ES-I3 (cell line): ENCODE results near the gene ERICH2.

ENCODE experiments used
- H3K36me3 ChIP-seq: 2 replicates; pipeline ENCODE4 v1.6.1; 2013; ENCODE audit warnings: mild to moderate bottlenecking, low read length, control low read depth, moderate library complexity; ENCODE audit not compliant: insufficient read depth
- H3K4me1 ChIP-seq: 2 replicates; pipeline ENCODE4 v1.6.1; 2013; ENCODE audit warnings: mild to moderate bottlenecking, control low read depth, low read length; ENCODE audit not compliant: insufficient read depth
- H3K9ac ChIP-seq: 2 replicates; pipeline ENCODE4 v1.6.1; 2013; ENCODE audit warnings: low read depth, mild to moderate bottlenecking, low read length, moderate library complexity
- H3K9me3 ChIP-seq: 2 replicates; pipeline ENCODE4 v1.6.1; 2013; ENCODE audit warnings: mild to moderate bottlenecking, low read length, moderate library complexity; ENCODE audit not compliant: control insufficient read depth, insufficient read depth

Gene ERICH2

DNA sequence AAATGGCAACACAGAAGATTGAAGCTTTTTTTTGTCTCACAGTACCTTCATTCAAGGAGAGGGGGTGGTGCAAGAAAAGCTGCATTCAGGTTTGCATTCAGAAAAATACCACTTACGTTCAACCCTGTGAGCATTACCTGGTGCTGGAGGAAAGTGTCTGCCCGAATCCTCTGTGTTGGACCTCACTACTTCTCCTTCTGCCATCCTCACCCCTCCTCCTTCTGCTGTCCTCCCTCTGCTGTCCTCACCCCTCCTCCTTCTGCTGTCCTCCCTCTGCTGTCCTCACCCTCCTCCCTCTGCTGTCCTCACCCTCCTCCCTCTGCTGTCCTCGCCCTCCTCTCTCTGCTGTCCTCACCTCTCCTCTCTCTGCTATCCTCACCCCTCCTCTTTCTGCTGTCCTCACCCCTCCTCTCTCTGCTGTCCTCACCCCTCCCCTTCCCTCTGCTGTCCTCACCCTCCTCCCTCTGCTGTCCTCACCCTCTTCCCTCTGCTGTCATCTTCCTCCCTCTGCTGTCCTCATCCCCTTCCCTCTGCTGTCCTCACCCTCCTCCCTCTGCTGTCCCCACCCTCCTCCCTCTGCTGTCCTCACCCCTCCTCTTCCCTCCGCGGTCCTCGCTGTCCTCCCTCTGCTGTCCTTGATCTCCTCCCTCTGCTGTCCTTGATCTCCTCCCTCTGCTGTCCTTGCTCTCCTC is 57.8 kb downstream of the ERICH2 start:
- H3K9me3 ChIP-seq, result no peaks in the 10 kb centered on the region
- no peak overlapping the region for H3K9ac ChIP-seq
- H3K36me3 ChIP-seq, result no peaks in the 10 kb centered on the region; the same call in 1 of the 2 replicates
- H3K4me1 ChIP-seq, result no peaks in the 10 kb centered on the region; the same call in 1 of the 2 replicates

DNA sequence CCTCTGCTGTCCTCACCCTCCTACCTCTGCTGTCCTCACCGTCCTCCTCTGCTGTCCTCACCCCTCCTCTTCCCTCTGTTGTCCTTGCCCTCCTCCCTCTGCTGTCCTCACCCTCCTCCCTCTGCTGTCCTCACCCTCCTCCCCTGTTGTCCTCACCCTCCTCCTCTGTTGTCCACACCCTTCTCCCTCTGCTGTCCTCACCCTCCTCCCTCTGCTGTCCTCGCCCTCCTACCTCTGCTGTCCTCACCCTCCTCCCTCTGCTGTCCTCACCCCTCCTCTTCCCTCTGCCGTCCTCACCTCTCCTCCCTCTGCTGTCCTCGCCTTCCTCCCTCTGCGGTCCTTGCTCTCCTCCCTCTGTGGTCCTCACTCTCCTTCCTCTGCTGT is 58.3 kb downstream of the ERICH2 start:
- Histone ChIP-seq H3K9me3 (no peaks in the 10 kb centered on the region), H3K9ac (no peak overlapping the region), H3K4me1 (no peaks in the 10 kb centered on the region; the same call in 1 of the 2 replicates), H3K36me3 (no peaks in the 10 kb centered on the region; the same call in 1 of the 2 replicates)

DNA sequence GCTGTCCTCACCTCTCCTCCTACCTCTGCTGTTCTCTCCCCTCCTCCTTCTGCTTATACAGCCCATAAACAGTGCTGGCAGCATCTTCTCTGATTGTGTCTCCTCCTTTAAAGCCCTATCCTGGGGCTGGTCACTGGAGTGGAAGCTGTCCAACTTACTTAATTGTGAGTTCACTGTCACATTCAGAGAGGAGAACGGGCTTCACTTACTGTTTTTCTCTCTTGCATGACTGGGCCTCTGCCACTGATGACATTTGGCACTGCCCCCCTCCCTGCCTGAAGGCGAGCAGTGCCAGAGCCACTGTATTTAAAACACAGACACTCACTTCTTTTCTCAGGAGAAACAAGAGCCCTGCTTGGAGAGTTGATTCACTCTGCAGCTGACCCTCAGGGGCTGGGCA is 58.9 kb downstream of the ERICH2 start:
- H3K4me1 ChIP-seq, result no peaks in the 10 kb centered on the region; the same call in 1 of the 2 replicates
- H3K36me3 ChIP-seq, result no peaks in the 10 kb centered on the region; the same call in 1 of the 2 replicates
- H3K9me3 ChIP-seq, result no peaks in the 10 kb centered on the region
- no peak overlapping the region for H3K9ac ChIP-seq

DNA sequence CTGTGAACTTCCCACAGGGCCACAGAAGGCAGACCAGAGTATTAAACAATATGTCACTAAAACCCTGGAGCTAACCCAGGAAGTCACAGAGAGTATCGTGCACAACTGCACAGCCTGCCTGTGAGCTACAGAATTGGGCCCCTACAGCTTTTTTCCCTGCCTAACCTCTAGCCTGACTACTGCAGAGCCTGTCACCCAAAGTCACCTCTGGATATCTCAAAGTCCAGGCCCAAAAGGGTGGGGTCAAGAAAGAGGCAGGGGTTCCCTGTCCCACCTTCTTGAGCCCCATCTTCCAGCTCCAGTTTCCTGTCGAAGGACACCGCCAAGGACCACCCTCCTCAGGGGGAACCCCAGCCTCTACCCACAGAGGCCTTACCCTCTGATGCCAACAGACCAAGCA is 60.0 kb downstream of the ERICH2 start:
- Histone ChIP-seq H3K4me1 (no peaks in the 10 kb centered on the region; the same call in 1 of the 2 replicates), H3K36me3 (no peaks in the 10 kb centered on the region; the same call in 1 of the 2 replicates), H3K9me3 (no peaks in the 10 kb centered on the region), H3K9ac (no peak overlapping the region)

DNA sequence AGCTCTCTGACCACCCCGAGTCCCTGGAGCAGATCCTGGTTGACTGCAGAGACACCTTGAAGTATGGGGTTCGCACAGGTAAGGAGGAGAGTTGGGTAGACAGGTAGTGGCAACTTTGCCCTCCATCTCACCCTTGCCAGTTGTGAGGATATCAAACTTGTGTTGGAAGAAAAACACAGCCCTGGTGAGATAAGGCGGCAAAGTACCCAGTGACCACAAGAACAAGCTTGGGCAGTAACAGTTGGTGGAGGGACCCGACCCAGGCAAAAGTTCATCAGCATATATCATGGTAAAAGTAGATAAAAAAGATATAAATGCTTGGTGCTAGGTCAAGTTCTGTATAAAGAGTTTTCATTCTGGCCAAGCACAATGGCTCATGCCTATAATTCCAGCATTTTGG is 60.9 kb downstream of the ERICH2 start:
- Histone ChIP-seq H3K9me3 (no peaks in the 10 kb centered on the region), H3K36me3 (no peaks in the 10 kb centered on the region; the same call in 1 of the 2 replicates), H3K9ac (no peak overlapping the region)

DNA sequence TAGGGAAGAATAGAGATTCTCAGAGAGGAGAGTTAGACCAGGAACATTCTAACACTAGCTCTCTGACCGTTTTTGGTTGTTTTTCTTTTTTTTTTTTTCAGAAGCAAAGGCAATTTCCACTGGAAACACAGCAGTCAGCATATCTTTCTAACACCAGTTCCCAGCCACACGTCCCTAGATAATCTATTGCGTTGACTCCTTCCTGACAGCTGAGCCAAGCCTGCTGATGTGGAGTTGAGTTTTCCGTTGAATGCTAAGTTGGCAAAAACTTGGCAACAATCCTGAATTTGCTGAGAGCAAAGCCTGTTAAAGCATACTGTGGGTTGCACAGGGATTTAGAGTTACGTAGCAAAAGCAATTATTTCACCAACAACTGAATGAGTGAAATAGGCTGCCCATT is 65.8 kb downstream of the ERICH2 start:
- Histone ChIP-seq H3K9ac (no peak overlapping the region), H3K4me1 (no peaks in the 10 kb centered on the region; the same call in 1 of the 2 replicates), H3K9me3 (no peaks in the 10 kb centered on the region; the same call in 1 of the 2 replicates), H3K36me3 (no peaks in the 10 kb centered on the region; the same call in 1 of the 2 replicates)

More for the DNA sequence above, 60.9 kb downstream of the ERICH2 start:
- no peaks in the 10 kb centered on the region; the same call in 1 of the 2 replicates for H3K4me1 ChIP-seq

DNA sequence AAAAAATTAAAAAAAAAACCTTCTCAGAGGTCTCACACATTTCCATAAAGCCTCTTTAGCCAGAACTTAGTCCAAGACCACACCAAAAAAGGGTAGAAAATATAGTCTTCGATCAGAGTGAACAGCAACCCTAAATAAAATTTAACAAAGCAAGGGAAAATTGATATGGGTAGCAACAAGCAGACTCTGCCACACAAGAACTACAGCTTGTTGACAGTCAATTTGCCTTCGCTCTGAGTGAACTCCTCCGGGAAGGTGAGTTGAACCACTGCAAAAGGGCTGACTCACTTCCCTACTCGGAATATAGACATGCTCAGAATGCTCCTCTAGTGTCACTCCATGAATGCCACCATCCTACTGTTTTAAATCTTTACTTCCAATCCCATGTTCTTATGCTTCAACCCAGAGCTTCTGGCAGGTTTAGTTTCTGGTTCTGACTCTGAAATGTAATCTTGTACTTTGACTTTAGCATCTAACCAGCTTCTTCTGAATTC is 70.6 kb downstream of the ERICH2 start:
- no peaks in the 10 kb centered on the region; the same call in 1 of the 2 replicates for H3K9me3 ChIP-seq
- H3K4me1 ChIP-seq, result no peaks in the 10 kb centered on the region
- H3K36me3 ChIP-seq, result no peaks in the 10 kb centered on the region
- no peak overlapping the region for H3K9ac ChIP-seq

DNA sequence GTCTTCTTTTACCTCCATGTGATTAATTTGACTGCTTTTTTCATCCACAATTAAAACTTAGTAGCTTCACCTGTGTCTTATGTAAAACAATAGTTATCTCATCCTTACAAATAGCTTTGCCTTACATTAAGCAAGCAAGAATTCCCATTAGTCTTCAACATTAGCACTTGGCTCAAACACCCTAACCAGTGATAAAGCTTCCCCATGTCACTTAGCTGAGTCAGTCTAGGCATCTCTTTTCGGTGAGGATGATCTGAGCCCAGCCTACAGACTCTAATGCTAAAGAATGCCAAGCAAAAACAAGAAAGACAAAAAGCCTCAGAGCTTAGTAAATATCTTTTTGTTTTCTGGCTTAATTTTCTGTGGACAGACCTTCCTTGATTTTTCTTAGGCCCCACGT is 72.6 kb downstream of the ERICH2 start:
- H3K9me3 ChIP-seq, result no peaks in the 10 kb centered on the region; the same call in 1 of the 2 replicates
- H3K4me1 ChIP-seq, result no peaks in the 10 kb centered on the region
- H3K9ac ChIP-seq, result no peak overlapping the region
- no peaks in the 10 kb centered on the region for H3K36me3 ChIP-seq

DNA sequence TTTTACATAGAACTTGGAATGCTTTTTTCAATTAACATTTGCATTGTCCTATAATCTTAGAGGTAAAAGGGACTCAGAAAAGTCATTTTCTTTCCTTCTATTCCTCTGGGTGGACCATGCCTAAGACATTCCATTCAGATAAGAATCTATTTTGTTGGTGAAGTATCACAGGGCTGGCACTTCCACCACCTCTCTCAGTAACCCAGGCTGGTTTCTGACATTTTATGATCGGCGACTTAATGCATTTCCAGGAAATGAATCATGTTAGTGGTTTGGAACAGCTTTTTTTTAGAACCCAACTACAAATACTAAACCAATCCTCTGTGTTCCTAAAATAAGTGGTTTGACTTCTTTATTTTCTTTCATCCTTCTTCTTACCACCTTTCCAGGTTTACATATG is 73.5 kb downstream of the ERICH2 start:
- no peaks in the 10 kb centered on the region; the same call in 1 of the 2 replicates for H3K9me3 ChIP-seq
- H3K9ac ChIP-seq, result no peak overlapping the region
- H3K4me1 ChIP-seq, result peaks cover 3% of the 10 kb centered on the region; the same call in 1 of the 2 replicates
- no peaks in the 10 kb centered on the region for H3K36me3 ChIP-seq

DNA sequence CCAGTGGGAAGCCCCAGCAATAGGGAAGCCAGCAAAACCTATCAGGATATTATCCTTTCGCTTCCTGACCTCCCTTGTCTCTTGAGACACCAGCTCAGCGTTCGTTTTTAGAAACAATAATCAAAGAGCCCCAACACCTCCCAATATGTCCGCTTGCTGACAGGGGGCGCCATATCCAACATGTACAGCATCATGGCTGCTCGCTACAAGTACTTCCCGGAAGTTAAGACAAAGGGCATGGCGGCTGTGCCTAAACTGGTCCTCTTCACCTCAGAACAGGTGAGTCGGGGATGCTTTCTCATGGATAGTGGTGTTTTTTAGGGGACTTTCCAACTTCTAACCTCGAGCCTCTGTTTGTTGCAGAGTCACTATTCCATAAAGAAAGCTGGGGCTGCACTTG is 75.2 kb downstream of the ERICH2 start:
- Histone ChIP-seq H3K4me1 (peaks cover 5% of the 10 kb centered on the region; the same call in 1 of the 2 replicates), H3K9me3 (no peaks in the 10 kb centered on the region; the same call in 1 of the 2 replicates), H3K9ac (no peak overlapping the region), H3K36me3 (no peaks in the 10 kb centered on the region)

DNA sequence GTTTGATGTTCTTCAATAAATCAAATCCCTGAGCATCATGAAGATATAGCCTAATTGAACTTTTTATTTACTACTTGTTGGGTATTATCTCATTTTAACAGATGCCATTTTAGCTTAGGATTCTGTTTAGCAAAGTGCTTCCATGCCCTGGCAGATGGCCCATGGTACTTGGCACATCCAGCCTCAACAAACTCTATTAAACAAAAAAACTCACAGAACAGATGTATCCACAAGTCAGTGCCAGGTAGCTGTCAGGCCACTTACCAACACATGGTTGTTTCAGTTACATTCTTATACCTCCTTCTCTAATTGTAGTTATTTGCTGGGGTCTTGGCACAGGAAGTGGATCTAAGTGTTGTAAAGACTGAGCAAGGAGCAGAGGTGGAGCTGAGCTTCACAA is 76.1 kb downstream of the ERICH2 start:
- H3K9ac ChIP-seq, result no peak overlapping the region
- H3K9me3 ChIP-seq, result no peaks in the 10 kb centered on the region
- peaks cover 5% of the 10 kb centered on the region; the same call in 1 of the 2 replicates for H3K4me1 ChIP-seq
- no peaks in the 10 kb centered on the region for H3K36me3 ChIP-seq

DNA sequence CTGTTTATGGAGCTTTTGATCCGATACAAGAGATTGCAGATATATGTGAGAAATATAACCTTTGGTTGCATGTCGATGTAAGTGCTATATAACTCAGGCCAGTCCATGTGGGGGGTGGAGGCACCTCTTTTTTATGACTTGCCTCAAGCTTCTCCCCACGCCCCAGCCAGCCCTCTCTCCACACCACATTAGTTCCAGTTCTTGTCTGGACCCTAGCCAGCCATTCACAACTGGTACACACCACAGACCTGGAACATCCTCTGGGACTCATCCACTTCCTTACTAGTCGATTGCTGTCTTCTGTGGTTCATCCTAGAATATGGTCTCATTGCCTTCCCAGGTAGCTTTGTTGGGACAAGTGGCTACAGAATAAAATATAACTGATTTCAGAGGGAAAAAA is 77.5 kb downstream of the ERICH2 start:
- Histone ChIP-seq H3K4me1 (peaks cover 5% of the 10 kb centered on the region; the same call in 1 of the 2 replicates), H3K9ac (no peak overlapping the region), H3K9me3 (no peaks in the 10 kb centered on the region), H3K36me3 (no peaks in the 10 kb centered on the region)
